ENCODE data around the gene AKT2. TPM values are rescaled to one million over a fixed set of nuclear protein-coding genes. Genes with fewer than 3 reads are reported as not detected.

AKT2 gene
- polyA plus RNA-seq, 2 of the 4 experiments (the other 2 are of a cell fraction): 136 to 159 TPM

DNA sequence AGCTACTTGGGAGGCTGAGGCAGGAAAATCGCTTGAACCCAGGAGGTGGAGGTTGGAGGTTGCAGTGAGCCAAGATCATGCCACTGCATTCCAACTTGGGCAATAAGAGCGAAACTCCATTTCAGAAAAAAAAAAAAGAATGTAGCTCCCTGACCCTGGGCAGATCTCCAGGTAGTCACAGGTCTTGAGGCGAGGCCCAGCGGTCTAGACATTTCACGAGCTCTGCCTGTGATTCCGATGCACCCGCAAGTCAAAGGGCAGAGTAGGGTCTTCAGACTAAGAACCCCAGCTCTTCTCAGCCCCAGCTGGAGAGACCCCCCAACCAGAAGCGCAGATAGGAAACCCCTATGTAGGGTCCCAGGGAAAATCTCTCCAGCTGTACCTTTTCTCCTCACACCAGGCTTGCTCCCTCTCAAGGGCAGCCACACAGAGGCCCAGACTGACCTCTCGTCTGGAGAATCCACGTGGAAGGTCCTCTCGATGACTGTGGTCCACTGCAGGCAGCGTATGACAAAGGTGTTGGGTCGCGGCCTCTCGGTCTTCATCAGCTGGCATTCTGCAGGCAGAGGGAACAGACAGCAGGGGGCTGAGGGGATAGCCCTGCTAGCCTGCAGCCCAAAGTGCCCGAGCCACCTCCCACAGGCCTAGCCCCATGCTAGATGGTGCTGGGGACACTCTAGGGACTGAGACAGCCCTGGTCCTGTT is 30.3 kb downstream of the AKT2 start:
- CTCF ChIA-PET: interaction anchor here (0.7 to 3.8 kb wide), 15 partner anchors 7 to 462 kb away, joined by 3 to 13 read pairs (median 4); no protein-coding TSS in a partner anchor
- no peaks in the 10 kb centered on the region for H3K9me3 ChIP-seq
- DNase-seq (ENCODE audit: low read depth in 1 of 2, low spot score in 1 of 2) (no peak), FAIRE-seq (no peak), ATAC-seq (0 out of 6 replicates have a peak, but pooled peaks of 1 of the 2 experiments have one; percentile 16)
- H3K4me1 ChIP-seq: peaks cover 7% of the 10 kb centered on the region; the same call in 2 of the 3 replicates
- POLR2A ChIA-PET: no interaction called here
- no peak overlapping the region for H3K4me2 ChIP-seq
- H3K27ac ChIP-seq: no peak overlapping the region
- no peak overlapping the region for H3K4me3 ChIP-seq
- WGBS (ENCODE audit: missing lambda C conversion rate): 95% methylated on average over 16 of the region's 16 CpGs
- TF ChIP-seq JUN (IDR thresholded peaks at IDR 0.05): no peak
- TF ChIP-seq ZNF302 (CRISPR knock-in tag; IDR thresholded peaks at IDR 0.05): no peak
- TF ChIP-seq BHLHE40 (IDR thresholded peaks at IDR 0.05; ENCODE audit: low read depth, low read length): no peak
- no peak for TF ChIP-seq SREBF2 (IDR thresholded peaks at IDR 0.05)
- no peak for TF ChIP-seq ZFP36 (IDR thresholded peaks at IDR 0.05; ENCODE audit: borderline replicate concordance, partially characterized antibody)
- TF ChIP-seq, protein P1, sequence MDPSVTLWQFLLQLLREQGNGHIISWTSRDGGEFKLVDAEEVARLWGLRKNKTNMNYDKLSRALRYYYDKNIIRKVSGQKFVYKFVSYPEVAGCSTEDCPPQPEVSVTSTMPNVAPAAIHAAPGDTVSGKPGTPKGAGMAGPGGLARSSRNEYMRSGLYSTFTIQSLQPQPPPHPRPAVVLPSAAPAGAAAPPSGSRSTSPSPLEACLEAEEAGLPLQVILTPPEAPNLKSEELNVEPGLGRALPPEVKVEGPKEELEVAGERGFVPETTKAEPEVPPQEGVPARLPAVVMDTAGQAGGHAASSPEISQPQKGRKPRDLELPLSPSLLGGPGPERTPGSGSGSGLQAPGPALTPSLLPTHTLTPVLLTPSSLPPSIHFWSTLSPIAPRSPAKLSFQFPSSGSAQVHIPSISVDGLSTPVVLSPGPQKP (IDR thresholded peaks at IDR 0.05; ENCODE audit: low read depth, low read length): no peak
- no peak for TF ChIP-seq PHF8 (IDR thresholded peaks at IDR 0.05; ENCODE audit: borderline replicate concordance, low read depth)
- no peak for TF ChIP-seq MYC (IDR thresholded peaks at IDR 0.05; ENCODE audit: borderline replicate concordance, low read length)
- TF ChIP-seq, protein P2, sequence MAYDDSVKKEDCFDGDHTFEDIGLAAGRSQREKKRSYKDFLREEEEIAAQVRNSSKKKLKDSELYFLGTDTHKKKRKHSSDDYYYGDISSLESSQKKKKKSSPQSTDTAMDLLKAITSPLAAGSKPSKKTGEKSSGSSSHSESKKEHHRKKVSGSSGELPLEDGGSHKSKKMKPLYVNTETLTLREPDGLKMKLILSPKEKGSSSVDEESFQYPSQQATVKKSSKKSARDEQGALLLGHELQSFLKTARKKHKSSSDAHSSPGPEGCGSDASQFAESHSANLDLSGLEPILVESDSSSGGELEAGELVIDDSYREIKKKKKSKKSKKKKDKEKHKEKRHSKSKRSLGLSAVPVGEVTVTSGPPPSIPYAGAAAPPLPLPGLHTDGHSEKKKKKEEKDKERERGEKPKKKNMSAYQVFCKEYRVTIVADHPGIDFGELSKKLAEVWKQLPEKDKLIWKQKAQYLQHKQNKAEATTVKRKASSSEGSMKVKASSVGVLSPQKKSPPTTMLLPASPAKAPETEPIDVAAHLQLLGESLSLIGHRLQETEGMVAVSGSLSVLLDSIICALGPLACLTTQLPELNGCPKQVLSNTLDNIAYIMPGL (CRISPR knock-in tag; IDR thresholded peaks at IDR 0.05; ENCODE audit: borderline replicate concordance): no peak
- TF ChIP-seq, protein P3, sequence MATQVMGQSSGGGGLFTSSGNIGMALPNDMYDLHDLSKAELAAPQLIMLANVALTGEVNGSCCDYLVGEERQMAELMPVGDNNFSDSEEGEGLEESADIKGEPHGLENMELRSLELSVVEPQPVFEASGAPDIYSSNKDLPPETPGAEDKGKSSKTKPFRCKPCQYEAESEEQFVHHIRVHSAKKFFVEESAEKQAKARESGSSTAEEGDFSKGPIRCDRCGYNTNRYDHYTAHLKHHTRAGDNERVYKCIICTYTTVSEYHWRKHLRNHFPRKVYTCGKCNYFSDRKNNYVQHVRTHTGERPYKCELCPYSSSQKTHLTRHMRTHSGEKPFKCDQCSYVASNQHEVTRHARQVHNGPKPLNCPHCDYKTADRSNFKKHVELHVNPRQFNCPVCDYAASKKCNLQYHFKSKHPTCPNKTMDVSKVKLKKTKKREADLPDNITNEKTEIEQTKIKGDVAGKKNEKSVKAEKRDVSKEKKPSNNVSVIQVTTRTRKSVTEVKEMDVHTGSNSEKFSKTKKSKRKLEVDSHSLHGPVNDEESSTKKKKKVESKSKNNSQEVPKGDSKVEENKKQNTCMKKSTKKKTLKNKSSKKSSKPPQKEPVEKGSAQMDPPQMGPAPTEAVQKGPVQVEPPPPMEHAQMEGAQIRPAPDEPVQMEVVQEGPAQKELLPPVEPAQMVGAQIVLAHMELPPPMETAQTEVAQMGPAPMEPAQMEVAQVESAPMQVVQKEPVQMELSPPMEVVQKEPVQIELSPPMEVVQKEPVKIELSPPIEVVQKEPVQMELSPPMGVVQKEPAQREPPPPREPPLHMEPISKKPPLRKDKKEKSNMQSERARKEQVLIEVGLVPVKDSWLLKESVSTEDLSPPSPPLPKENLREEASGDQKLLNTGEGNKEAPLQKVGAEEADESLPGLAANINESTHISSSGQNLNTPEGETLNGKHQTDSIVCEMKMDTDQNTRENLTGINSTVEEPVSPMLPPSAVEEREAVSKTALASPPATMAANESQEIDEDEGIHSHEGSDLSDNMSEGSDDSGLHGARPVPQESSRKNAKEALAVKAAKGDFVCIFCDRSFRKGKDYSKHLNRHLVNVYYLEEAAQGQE (IDR thresholded peaks at IDR 0.05): no peak
- no peak for TF ChIP-seq NR3C1 (IDR thresholded peaks at IDR 0.05)
- TF ChIP-seq EHMT2 (IDR thresholded peaks at IDR 0.05; ENCODE audit: low read depth): no peak

DNA sequence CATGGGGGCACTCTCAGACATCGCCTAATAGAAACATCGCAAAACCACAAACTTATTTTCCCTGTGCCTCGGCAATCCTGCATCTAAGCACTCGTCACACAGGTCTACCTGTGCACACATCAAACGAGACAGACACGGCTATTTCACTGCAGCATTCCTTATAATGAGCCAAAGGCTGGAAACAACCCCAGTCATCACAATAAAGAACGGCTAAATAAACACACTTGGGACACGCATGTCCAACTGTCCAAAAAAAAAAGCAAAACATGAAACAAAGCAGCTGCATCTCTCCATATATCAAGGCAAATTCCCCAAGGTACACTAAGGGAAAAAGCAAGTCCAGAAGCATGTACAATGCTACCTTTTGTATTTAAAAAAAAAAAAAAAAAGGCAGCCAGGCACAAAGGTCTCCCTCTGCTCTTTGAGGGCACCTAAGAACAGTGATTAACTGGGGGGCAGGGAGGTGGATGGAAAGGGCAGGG is 31.5 kb downstream of the AKT2 start:
- no peak for DNase-seq (ENCODE audit: low read depth in 1 of 2, low spot score in 1 of 2)
- H3K4me1 ChIP-seq: 0 out of 3 replicates have a peak, but pooled peaks cover 4% of the 10 kb centered on the region
- no peak for TF ChIP-seq KDM5A (IDR thresholded peaks at IDR 0.05)
- no peak for TF ChIP-seq NR3C1 (IDR thresholded peaks at IDR 0.05)
- TF ChIP-seq ZNF302 (CRISPR knock-in tag; IDR thresholded peaks at IDR 0.05): no peak
- no peak overlapping the region for H3K4me3 ChIP-seq
- ATAC-seq: no peak
- FAIRE-seq: no peak
- H3K27ac ChIP-seq: no peak overlapping the region
- H3K9me3 ChIP-seq: no peaks in the 10 kb centered on the region
- H3K4me2 ChIP-seq: no peak overlapping the region
- 90% methylated on average over 8 of the region's 8 CpGs for WGBS (ENCODE audit: missing lambda C conversion rate)
- CTCF ChIA-PET: interaction anchor here (0.6 to 3.8 kb wide), 9 partner anchors 9 to 1181 kb away, joined by 3 to 13 read pairs (median 4); no protein-coding TSS in a partner anchor
- POLR2A ChIA-PET: no interaction called here

DNA sequence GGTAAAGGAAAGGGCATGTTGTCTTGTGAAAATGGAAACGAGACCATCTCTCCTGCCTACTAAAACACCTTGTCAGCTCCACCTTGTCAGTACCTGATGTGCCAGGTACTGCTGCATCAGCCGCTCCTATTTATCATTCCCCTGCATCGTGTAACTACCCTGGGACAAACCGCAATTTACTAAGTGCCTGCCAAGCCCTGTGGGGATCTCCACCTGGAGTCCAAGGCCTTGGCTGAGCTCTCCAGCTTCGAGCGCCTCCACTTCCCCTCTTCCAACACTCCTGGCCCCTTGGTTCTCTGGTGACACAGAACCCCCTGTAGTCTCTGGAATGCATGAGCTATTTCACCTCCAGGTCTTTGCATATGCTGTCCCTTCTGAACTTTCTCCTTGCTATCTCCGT is 32.8 kb downstream of the AKT2 start:
- ChIA-PET CTCF (interaction anchor here (0.7 to 1.2 kb wide), 4 partner anchors 16 to 112 kb away, joined by 3 to 5 read pairs (median 4); no protein-coding TSS in a partner anchor), POLR2A (no interaction called here)
- H3K4me2 ChIP-seq: no peak overlapping the region
- 0 out of 3 replicates have a peak, but pooled peaks cover 4% of the 10 kb centered on the region for H3K4me1 ChIP-seq
- ATAC-seq (no peak), DNase-seq (ENCODE audit: low read depth in 1 of 2, low spot score in 1 of 2) (no peak), FAIRE-seq (no peak)
- WGBS (ENCODE audit: missing lambda C conversion rate): 92% methylated on average over 7 of the region's 7 CpGs
- no peaks in the 10 kb centered on the region for H3K9me3 ChIP-seq
- TF ChIP-seq JUNB (IDR thresholded peaks at IDR 0.05): no peak
- TF ChIP-seq BHLHE40 (IDR thresholded peaks at IDR 0.05; ENCODE audit: low read depth, low read length): no peak
- no peak for TF ChIP-seq HOXB13 (CRISPR knock-in tag; IDR thresholded peaks at IDR 0.05; ENCODE audit: low read depth)
- TF ChIP-seq HOXB5 (CRISPR knock-in tag; IDR thresholded peaks at IDR 0.05): no peak
- no peak overlapping the region for H3K4me3 ChIP-seq
- no peak overlapping the region for H3K27ac ChIP-seq
